Nephron progenitor cell (in vitro differentiated cells): ENCODE measurements around the gene CHPF.
A peak's percentile ranks its signal among the peaks of the same experiment; 100 is the strongest.

Experiments
- DNase-seq: peaks from one replicate; pipeline ENCODE4 v3.0.0; 2021
- H3K27ac Mint-ChIP-seq: 2 replicates; pipeline ENCODE4 v1.8.0; 2021; ENCODE audit warnings: mild to moderate bottlenecking, moderate library complexity, mixed read lengths
- H3K27me3 Mint-ChIP-seq: 2 replicates; pipeline ENCODE4 v1.8.0; 2021; ENCODE audit warnings: mild to moderate bottlenecking, low read depth, mixed read lengths; ENCODE audit not compliant: poor library complexity
- H3K36me3 Mint-ChIP-seq: 2 replicates; pipeline ENCODE4 v1.8.0; 2021; ENCODE audit warnings: low read depth, mixed read lengths
- H3K4me1 Mint-ChIP-seq: 2 replicates; pipeline ENCODE4 v1.8.0; 2021; ENCODE audit warnings: mixed read lengths
- H3K4me3 Mint-ChIP-seq: 2 replicates; pipeline ENCODE4 v1.8.0; 2021; ENCODE audit warnings: mild to moderate bottlenecking, moderate library complexity, mixed read lengths
- H3K9me3 Mint-ChIP-seq: 2 replicates; pipeline ENCODE4 v1.8.0; 2021; ENCODE audit warnings: mild to moderate bottlenecking, moderate library complexity, mixed read lengths
- TF ChIP-seq, protein P1 (sequence below): fragments of 200-600 bp; sonication (generic); IDR thresholded peaks from 2 replicates; pipeline ENCODE4 v1.5.0; 2021; ENCODE audit warnings: antibody characterized with exemption

The CHPF gene

DNA sequence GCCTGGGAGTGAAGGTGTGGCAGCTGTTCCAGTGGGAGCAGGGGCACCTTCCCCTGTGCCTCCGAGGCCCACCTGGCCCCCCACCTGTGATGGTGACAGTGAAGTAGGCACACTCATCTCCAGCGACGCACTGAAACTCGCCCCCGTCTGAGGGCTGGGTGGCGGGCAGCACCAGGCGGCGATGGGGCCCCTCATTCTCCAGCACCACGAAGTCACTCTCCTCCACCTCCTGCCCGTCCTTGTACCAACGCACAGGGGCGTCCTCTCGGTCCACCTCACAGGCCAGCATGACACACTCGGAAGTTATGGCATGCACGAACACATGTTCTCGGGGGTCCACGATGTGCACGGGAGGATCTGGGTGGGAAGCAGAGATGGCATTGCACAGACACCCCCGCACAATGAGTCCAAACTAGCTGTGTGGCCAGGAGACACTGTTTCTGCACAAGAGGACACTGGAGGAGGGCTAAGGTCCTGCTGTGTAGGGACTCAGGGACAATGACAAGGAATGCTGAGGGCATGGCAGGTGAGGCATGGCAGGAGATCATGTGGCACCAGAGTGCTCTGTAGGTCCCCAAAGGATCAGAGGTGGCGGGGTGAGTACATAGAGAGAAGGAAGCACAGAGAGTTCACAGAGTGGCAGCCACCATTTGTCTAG is 19.8 kb upstream of the CHPF start:
- Mint-ChIP-seq H3K4me1 (peaks cover 34% of the 10 kb centered on the region), H3K36me3 (peaks cover 70% of the 10 kb centered on the region), H3K27me3 (peaks cover 3% of the 10 kb centered on the region), H3K9me3 (no peaks in the 10 kb centered on the region), H3K27ac (peak overlapping the region; percentile 65), H3K4me3 (no peak overlapping the region)
- no peak for DNase-seq
- TF ChIP-seq, protein P1, sequence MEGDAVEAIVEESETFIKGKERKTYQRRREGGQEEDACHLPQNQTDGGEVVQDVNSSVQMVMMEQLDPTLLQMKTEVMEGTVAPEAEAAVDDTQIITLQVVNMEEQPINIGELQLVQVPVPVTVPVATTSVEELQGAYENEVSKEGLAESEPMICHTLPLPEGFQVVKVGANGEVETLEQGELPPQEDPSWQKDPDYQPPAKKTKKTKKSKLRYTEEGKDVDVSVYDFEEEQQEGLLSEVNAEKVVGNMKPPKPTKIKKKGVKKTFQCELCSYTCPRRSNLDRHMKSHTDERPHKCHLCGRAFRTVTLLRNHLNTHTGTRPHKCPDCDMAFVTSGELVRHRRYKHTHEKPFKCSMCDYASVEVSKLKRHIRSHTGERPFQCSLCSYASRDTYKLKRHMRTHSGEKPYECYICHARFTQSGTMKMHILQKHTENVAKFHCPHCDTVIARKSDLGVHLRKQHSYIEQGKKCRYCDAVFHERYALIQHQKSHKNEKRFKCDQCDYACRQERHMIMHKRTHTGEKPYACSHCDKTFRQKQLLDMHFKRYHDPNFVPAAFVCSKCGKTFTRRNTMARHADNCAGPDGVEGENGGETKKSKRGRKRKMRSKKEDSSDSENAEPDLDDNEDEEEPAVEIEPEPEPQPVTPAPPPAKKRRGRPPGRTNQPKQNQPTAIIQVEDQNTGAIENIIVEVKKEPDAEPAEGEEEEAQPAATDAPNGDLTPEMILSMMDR, result no peak

- H3K4me1 Mint-ChIP-seq, result peaks cover 29% of the 10 kb centered on the region
- DNase-seq, result no peak
- no peaks in the 10 kb centered on the region for H3K9me3 Mint-ChIP-seq
- H3K36me3 Mint-ChIP-seq, result peaks cover 60% of the 10 kb centered on the region
- no peak overlapping the region for H3K27ac Mint-ChIP-seq
- TF ChIP-seq, protein P1, result no peak
- no peak overlapping the region for H3K4me3 Mint-ChIP-seq
- peaks cover 3% of the 10 kb centered on the region for H3K27me3 Mint-ChIP-seq
Measured at GRCh38 chr2:219562049-219563020, 18.7 kb upstream of the CHPF start.

- Mint-ChIP-seq H3K36me3 (peaks cover 59% of the 10 kb centered on the region), H3K9me3 (no peaks in the 10 kb centered on the region), H3K4me3 (no peak overlapping the region), H3K27ac (peak overlapping the region; percentile 96), H3K27me3 (peaks cover 3% of the 10 kb centered on the region), H3K4me1 (peaks cover 29% of the 10 kb centered on the region)
- no peak for DNase-seq
- TF ChIP-seq, protein P1, result no peak
Measured at GRCh38 chr2:219561179-219562048, 17.8 kb upstream of the CHPF start.

- peak overlapping the region; percentile 86 for H3K27ac Mint-ChIP-seq
- peaks cover 29% of the 10 kb centered on the region for H3K4me1 Mint-ChIP-seq
- H3K4me3 Mint-ChIP-seq, result no peak overlapping the region
- H3K36me3 Mint-ChIP-seq, result peaks cover 54% of the 10 kb centered on the region
- DNase-seq, result no peak
- H3K27me3 Mint-ChIP-seq, result peaks cover 3% of the 10 kb centered on the region
- no peaks in the 10 kb centered on the region for H3K9me3 Mint-ChIP-seq
- TF ChIP-seq, protein P1, result no peak
Measured at GRCh38 chr2:219560893-219561178, 17.2 kb upstream of the CHPF start.

DNA sequence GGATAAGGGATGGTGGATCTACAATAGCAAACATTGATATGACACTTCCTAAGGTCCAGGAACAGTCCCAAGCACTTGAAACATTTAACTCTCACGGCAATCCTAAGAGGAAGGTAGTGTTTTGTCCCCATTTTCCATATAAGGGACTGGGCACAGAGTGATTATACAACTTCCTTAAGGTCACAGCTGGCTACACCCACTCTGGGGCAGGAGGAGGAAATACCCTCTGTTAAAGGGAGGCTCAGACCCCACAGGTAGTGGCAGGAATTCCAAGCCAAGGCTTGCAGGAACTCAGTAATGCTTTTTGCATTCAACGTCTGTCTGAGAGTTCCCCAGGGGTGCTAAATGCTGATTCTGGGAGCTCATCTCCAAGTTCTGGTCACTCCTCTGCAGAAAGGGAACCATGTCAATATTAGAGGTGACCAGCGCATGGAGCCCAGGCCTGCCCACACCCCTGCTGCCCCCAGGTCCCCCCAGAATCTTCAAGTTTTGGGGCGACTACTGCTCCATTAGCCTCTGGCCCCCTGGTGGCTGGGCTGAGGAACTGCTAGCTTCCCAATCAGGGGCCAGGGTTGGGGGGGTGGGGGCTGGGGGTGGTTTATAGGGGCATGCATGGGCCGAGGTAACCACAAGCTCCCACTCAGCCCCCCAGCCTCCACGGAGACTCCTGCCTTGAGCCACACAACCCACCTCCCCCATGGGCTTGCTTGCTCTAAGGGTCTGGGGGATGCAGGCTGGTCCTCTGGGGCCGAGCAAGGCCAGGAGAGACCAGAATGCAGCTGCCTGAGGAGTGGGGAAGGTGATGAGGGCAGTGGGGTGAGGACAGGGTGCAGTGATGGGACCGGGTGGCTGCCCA is 16.7 kb upstream of the CHPF start:
- Mint-ChIP-seq H3K27me3 (peaks cover 3% of the 10 kb centered on the region), H3K36me3 (peaks cover 54% of the 10 kb centered on the region), H3K9me3 (no peaks in the 10 kb centered on the region), H3K4me1 (peaks cover 29% of the 10 kb centered on the region), H3K27ac (peak overlapping the region; percentile 86), H3K4me3 (no peak overlapping the region)
- TF ChIP-seq, protein P1, result peak; percentile 70
- DNase-seq, result no peak
